GM18520 (cell line): ENCODE measurements around the gene SLC25A34.

Experiments used
- ATAC-seq: cut with Tn5 transposase; IDR thresholded peaks from one replicate; pipeline ENCODE4 v1.9.1; 2021; ENCODE audit not compliant: unreplicated experiment

The SLC25A34 gene

GRCh38 chr1:15771836-15772515 is 35.9 kb downstream of the SLC25A34 start:
- ATAC-seq, result no peak

GRCh38 chr1:15775706-15776105 is 39.6 kb downstream of the SLC25A34 start:
- ATAC-seq, result no peak

- ATAC-seq, result no peak
Observed at GRCh38 chr1:15777909-15778707, 42.0 kb downstream of the SLC25A34 start.

GRCh38 chr1:15785683-15786082 is 49.6 kb downstream of the SLC25A34 start:
- no peak for ATAC-seq

GRCh38 chr1:15786581-15786980 is 50.5 kb downstream of the SLC25A34 start:
- no peak for ATAC-seq

- no peak for ATAC-seq
Observed at GRCh38 chr1:15788624-15789301, 52.7 kb downstream of the SLC25A34 start.
